Uterus (tissue), 4 donors: Measurements from ENCODE around the gene EPPIN. TPM values are rescaled to one million over a fixed set of nuclear protein-coding genes. Genes with fewer than 3 reads are reported as not detected.

Source experiments
- DNase-seq, 2 donors: peaks; one replicate each; pipeline ENCODE4 v3.0.0-alpha.2; 2019 to 2020
- H3K27ac ChIP-seq, 2 donors: fragments of 200-600 bp; sonication (generic); 1 replicate in 1 of 2; 2 replicates in 1 of 2; pipeline ENCODE4 v1.5.1; 2016 to 2018
- H3K27me3 ChIP-seq, 2 donors: fragments of 200-600 bp; sonication (generic); one replicate each; pipeline ENCODE4 v1.5.1; 2018 to 2019; ENCODE audit warnings: control low read depth in 1 of 2
- H3K36me3 ChIP-seq, 2 donors: fragments of 200-600 bp; sonication (generic); one replicate each; pipeline ENCODE4 v1.5.1; 2019; ENCODE audit warnings: control low read depth in 1 of 2
- H3K4me1 ChIP-seq, 2 donors: fragments of 200-600 bp; sonication (generic); one replicate each; pipeline ENCODE4 v1.5.1; 2018 to 2019; ENCODE audit warnings: control low read depth in 1 of 2
- H3K4me3 ChIP-seq, 2 donors: fragments of 200-600 bp; sonication (generic); 1 replicate in 1 of 2; 2 replicates in 1 of 2; pipeline ENCODE4 v1.5.1; 2018 to 2019; ENCODE audit warnings: mild to moderate bottlenecking in 1 of 2
- H3K9me3 ChIP-seq, 2 donors: fragments of 200-600 bp; sonication (generic); one replicate each; pipeline ENCODE4 v1.5.1; 2019; ENCODE audit warnings: control low read depth in 1 of 2
- CTCF ChIP-seq, 4 experiments: fragments of 200-600 bp in 2 of 4; fragments of 450-650 bp in 2 of 4; sonication (generic) in 2 of 4; IDR thresholded peaks; one replicate each; pipeline ENCODE4 v1.5.1; 2016 to 2019; ENCODE audit warnings: antibody characterized with exemption in 4 of 4, mild to moderate bottlenecking in 2 of 4, moderate library complexity in 1 of 4
- POLR2A ChIP-seq, 2 donors: fragments of 450-650 bp; IDR thresholded peaks; one replicate each; pipeline ENCODE4 v1.6.1; 2016; ENCODE audit warnings: antibody characterized with exemption in 2 of 2, mild to moderate bottlenecking in 1 of 2, moderate library complexity in 1 of 2
- intact Hi-C: fragments of 100-400 bp; cut with DNase I; formaldehyde crosslinking; loops from one replicate; pipeline ENCODE4 v1.15.1; 2023; ENCODE audit warnings: low total_unique reads
- total RNA-seq, 4 donors: library from RNA; depleted of rRNA in 3 of 4; stranded (reverse); fragments of >200 nt in 3 of 4; gene quantifications; one replicate each; pipeline versions ENCODE4 v1.1.0 to v1.2.4, GENCODE V29; 2014 to 2023
- donor health status: DM: yes; HTN: yes; CAD: no.

Gene EPPIN
- total RNA-seq, 4 donors from 2014 or later = 0.97 TPM; not detected in 3

- Histone ChIP-seq H3K27ac (no peak within 1 kb of the TSS), H3K27me3 (no peaks in the 10 kb centered on the region), H3K4me1 (no peaks in the 10 kb centered on the region), H3K9me3 (no peaks in the 10 kb centered on the region), H3K36me3 (no peaks in the 10 kb centered on the region), H3K4me3 (no peak within 1 kb of the TSS)
- intact Hi-C loops = no loop called here
- no peak for DNase-seq
- TF ChIP-seq POLR2A (IDR thresholded peaks at IDR 0.05) (no peak), CTCF (IDR thresholded peaks at IDR 0.05) (no peak)
Measured at GRCh38 chr20:45539382-45539781, 7.8 kb downstream of the EPPIN start, which contains the start of gene WFDC6. Gene WFDC6, minus strand, starts transcription at chr20:45539482. Its CDS starts 75 bp downstream, at chr20:45539407.

GRCh38 chr20:45538209-45538799, 8.9 kb downstream of the EPPIN start:
- H3K9me3 ChIP-seq = no peaks in the 10 kb centered on the region
- intact Hi-C loops = no loop called here
- H3K27ac ChIP-seq = no peak overlapping the region
- no peaks in the 10 kb centered on the region for H3K27me3 ChIP-seq
- no peak for DNase-seq
- no peak overlapping the region for H3K4me3 ChIP-seq
- no peaks in the 10 kb centered on the region for H3K4me1 ChIP-seq
- TF ChIP-seq CTCF (IDR thresholded peaks at IDR 0.05) (no peak), POLR2A (IDR thresholded peaks at IDR 0.05) (no peak)
- no peaks in the 10 kb centered on the region for H3K36me3 ChIP-seq

GRCh38 chr20:45527294-45527693, 19.9 kb downstream of the EPPIN start:
- intact Hi-C loops = no loop called here
- Histone ChIP-seq H3K4me3 (no peak overlapping the region), H3K9me3 (no peaks in the 10 kb centered on the region), H3K36me3 (no peaks in the 10 kb centered on the region), H3K27ac (no peak overlapping the region), H3K4me1 (no peaks in the 10 kb centered on the region), H3K27me3 (no peaks in the 10 kb centered on the region)
- TF ChIP-seq CTCF (IDR thresholded peaks at IDR 0.05) (no peak), POLR2A (IDR thresholded peaks at IDR 0.05) (no peak)
- DNase-seq = no peak

GRCh38 chr20:45523821-45524220, 23.4 kb downstream of the EPPIN start:
- TF ChIP-seq POLR2A (IDR thresholded peaks at IDR 0.05) = no peak
- TF ChIP-seq CTCF (IDR thresholded peaks at IDR 0.05) = no peak
- H3K27me3 ChIP-seq = no peaks in the 10 kb centered on the region
- no peak for DNase-seq
- no peak overlapping the region for H3K27ac ChIP-seq
- no peaks in the 10 kb centered on the region for H3K36me3 ChIP-seq
- H3K9me3 ChIP-seq = no peaks in the 10 kb centered on the region
- intact Hi-C loops = no loop called here
- H3K4me3 ChIP-seq = no peak overlapping the region
- no peaks in the 10 kb centered on the region for H3K4me1 ChIP-seq

GRCh38 chr20:45518282-45518681, 28.9 kb downstream of the EPPIN start:
- no peaks in the 10 kb centered on the region for H3K9me3 ChIP-seq
- H3K27ac ChIP-seq = no peak overlapping the region
- H3K4me3 ChIP-seq = no peak overlapping the region
- no peaks in the 10 kb centered on the region for H3K4me1 ChIP-seq
- TF ChIP-seq CTCF (IDR thresholded peaks at IDR 0.05) (no peak), POLR2A (IDR thresholded peaks at IDR 0.05) (no peak)
- intact Hi-C loops = no loop called here
- no peak for DNase-seq
- no peaks in the 10 kb centered on the region for H3K27me3 ChIP-seq
- H3K36me3 ChIP-seq = no peaks in the 10 kb centered on the region
